ENCODE measurements around the gene CBX4. TPM values are rescaled to one million over a fixed set of nuclear protein-coding genes. Genes with fewer than 3 reads are reported as not detected.

CBX4 gene
- total and polyA plus RNA-seq, 10 donors = 12.3 to 48.0 (median 25.4) TPM

DNA sequence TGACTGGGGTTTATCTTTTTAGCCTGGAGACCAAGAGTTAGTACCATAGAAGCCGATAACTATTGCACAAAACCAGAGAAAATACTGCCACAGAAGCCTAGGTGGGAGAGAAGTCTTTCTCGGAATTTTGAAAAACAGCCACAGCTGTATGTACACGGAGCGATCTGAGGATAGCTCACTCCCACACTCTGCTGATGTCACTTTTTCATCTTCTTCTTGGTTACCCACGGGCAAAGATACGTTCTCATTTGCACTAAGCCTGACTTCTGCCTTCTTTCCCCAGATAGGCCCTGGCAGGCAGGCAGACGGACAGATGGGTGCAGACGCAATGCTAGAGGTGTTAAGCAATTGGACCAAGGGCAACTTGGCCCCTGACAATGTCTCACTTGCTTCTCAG is 9.1 kb upstream of the CBX4 start:
- H3K4me1 ChIP-seq = peaks cover 13 to 40% (median 39%) of the 10 kb centered on the region in 6 donors
- no peak overlapping the region for H3K4me3 ChIP-seq
- H3K36me3 ChIP-seq = no peaks in the 10 kb centered on the region
- TF ChIP-seq, protein P1, sequence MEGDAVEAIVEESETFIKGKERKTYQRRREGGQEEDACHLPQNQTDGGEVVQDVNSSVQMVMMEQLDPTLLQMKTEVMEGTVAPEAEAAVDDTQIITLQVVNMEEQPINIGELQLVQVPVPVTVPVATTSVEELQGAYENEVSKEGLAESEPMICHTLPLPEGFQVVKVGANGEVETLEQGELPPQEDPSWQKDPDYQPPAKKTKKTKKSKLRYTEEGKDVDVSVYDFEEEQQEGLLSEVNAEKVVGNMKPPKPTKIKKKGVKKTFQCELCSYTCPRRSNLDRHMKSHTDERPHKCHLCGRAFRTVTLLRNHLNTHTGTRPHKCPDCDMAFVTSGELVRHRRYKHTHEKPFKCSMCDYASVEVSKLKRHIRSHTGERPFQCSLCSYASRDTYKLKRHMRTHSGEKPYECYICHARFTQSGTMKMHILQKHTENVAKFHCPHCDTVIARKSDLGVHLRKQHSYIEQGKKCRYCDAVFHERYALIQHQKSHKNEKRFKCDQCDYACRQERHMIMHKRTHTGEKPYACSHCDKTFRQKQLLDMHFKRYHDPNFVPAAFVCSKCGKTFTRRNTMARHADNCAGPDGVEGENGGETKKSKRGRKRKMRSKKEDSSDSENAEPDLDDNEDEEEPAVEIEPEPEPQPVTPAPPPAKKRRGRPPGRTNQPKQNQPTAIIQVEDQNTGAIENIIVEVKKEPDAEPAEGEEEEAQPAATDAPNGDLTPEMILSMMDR (IDR thresholded peaks at IDR 0.05 in 8 of 11, conservative IDR thresholded peaks at IDR 0.05 in 3 of 11) = no peak
- TF ChIP-seq POLR2A (IDR thresholded peaks at IDR 0.05) = no peak
- TF ChIP-seq POLR2AphosphoS5 (IDR thresholded peaks at IDR 0.05) = no peak
- DNase-seq = no peak
- no peak overlapping the region for H3K27ac ChIP-seq
- 79 to 89% (median 85%) methylated on average over 8 of the region's 8 CpGs for WGBS, 5 donors
- H3K27me3 ChIP-seq (replicated peaks in 1 of 7) = peaks cover 0 to 59% (median 20%) of the 10 kb centered on the region in 7 donors
- H3K9me3 ChIP-seq = no peaks in the 10 kb centered on the region
- intact Hi-C loops (cut with DNase I; ENCODE audit: low total_unique reads) = loop anchor here (10.0 kb wide), 1 partner anchor 136 kb away; no protein-coding TSS in a partner anchor

DNA sequence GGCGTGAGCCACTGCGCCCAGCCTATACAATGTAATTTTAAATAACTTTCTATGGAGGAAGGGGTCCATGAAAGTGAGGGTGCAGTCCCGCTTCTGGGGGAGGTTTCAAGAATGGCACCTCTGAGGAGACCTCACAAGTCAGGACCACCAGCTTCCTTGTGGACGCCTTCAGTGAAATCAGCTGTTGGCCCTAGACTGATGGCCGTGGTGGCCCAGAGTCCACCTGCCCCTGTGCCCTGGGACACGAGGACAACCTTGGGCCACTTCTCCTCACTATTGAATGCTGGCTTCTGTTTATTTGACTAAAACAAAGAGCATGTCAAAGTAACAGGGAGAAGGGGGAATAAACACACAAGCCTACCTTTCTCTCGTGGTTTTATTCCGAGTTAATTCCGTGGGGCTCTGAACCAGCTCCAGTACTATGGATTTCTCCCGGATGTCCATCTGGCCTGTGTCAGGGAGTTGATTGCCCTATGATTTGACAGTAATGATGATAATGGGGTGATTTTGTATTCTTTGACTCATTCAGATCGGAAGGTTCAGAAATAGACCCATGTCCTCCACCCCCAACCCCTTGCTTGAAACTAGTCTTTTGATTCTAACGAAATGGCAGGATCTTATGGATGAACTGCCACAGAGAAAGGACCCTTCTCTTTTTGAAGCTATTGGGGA is 8.6 kb upstream of the CBX4 start:
- H3K27me3 ChIP-seq (replicated peaks in 1 of 7) = peaks cover 4 to 64% (median 25%) of the 10 kb centered on the region in 7 donors
- no peaks in the 10 kb centered on the region for H3K9me3 ChIP-seq
- TF ChIP-seq POLR2A (IDR thresholded peaks at IDR 0.05) (no peak), POLR2AphosphoS5 (IDR thresholded peaks at IDR 0.05) (no peak)
- TF ChIP-seq, protein P1 (IDR thresholded peaks at IDR 0.05 in 8 of 11, conservative IDR thresholded peaks at IDR 0.05 in 3 of 11) = no peak
- no peak for DNase-seq
- no peak overlapping the region for H3K4me3 ChIP-seq
- 82 to 94% (median 88%) methylated on average over 12 of the region's 12 CpGs for WGBS, 5 donors
- H3K36me3 ChIP-seq = no peaks in the 10 kb centered on the region
- H3K27ac ChIP-seq = no peak overlapping the region
- peaks cover 17 to 40% (median 39%) of the 10 kb centered on the region in 6 donors for H3K4me1 ChIP-seq
- intact Hi-C loops (cut with DNase I; ENCODE audit: low total_unique reads) = loop anchor here (10.0 kb wide), 1 partner anchor 137 kb away; no protein-coding TSS in a partner anchor

DNA sequence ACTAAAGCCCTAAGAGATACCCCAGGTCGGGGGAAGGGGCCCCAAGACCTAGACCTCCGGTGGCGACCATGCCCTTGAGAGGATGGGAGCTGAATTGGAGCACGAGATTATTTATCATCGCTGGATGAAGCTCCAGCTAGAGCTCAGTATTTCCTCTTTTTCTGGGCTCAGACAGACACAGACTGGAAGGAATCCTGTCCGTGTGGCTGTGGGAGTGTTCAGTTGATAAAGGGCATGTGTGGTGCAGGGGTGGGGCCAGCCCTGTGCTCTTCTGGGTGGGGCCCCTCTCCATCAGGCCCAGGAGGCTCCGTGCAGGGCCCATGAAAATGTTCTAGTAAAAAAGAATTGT is 6.3 kb upstream of the CBX4 start:
- peak overlapping the region in 5 of 8 donors; percentile 9 to 77 (median 57) for H3K27ac ChIP-seq
- H3K4me1 ChIP-seq = peaks cover 33 to 55% (median 54%) of the 10 kb centered on the region in 6 donors
- intact Hi-C loops (cut with DNase I; ENCODE audit: low total_unique reads) = loop anchor here (10.0 kb wide), 1 partner anchor 139 kb away; no protein-coding TSS in a partner anchor
- H3K4me3 ChIP-seq = no peak overlapping the region
- TF ChIP-seq POLR2AphosphoS5 (IDR thresholded peaks at IDR 0.05) (no peak), POLR2A (IDR thresholded peaks at IDR 0.05) (no peak)
- TF ChIP-seq, protein P1 (IDR thresholded peaks at IDR 0.05 in 8 of 11, conservative IDR thresholded peaks at IDR 0.05 in 3 of 11) = no peak
- H3K27me3 ChIP-seq (replicated peaks in 1 of 7) = peaks cover 14 to 86% (median 48%) of the 10 kb centered on the region in 7 donors
- no peaks in the 10 kb centered on the region for H3K9me3 ChIP-seq
- DNase-seq = no peak
- no peaks in the 10 kb centered on the region for H3K36me3 ChIP-seq
- 9 to 19% (median 11%) methylated on average over 7 of the region's 7 CpGs for WGBS, 5 donors

DNA sequence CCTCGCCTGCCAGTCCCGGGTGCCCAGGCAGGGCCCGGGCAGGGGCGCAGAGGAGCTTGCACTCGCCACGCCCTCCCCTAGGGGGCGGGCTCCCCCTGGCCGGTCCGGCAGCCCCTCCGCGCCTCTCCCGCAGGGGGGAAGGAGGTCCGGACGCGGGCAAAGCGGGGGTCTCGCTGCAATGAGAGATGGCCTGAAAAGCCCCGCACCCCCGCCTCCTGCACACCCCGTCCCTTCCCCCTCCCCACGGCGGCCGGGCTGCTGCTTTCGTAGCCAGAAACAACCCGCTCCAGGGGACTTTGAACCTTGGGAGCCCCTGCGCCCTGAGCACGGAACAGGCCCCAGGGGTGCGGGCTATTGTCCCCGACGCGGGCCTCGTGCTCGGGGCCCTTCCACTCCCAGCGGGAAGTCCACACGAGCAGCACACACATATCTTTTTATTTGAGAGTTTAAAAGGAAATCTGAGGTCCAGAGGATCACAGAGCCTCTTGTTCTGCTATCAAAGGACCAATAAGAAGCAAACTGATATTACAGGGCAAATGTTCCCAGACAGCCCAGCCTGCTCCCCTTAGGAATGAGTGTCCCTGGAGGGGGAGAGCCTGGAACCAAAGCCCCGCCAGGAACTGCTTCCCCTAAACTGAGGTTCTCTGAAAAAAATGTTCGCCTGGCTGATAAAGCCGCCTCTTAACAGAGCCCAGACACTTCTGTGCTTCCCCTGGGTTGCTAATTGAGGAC is 5.8 kb upstream of the CBX4 start:
- DNase-seq = peak; percentile 90
- Histone ChIP-seq H3K36me3 (no peaks in the 10 kb centered on the region), H3K27ac (peak overlapping the region in 5 of 8 donors; percentile 9 to 77 (median 57)), H3K4me1 (peaks cover 36 to 60% (median 59%) of the 10 kb centered on the region in 6 donors), H3K27me3 (replicated peaks in 1 of 7) (peaks cover 16 to 92% (median 53%) of the 10 kb centered on the region in 7 donors), H3K9me3 (peaks cover 0 to 4% (median 0%) of the 10 kb centered on the region in 8 donors), H3K4me3 (peak overlapping the region in 6 of 8 donors; percentile 31 to 96 (median 44))
- TF ChIP-seq, protein P1 (IDR thresholded peaks at IDR 0.05 in 8 of 11, conservative IDR thresholded peaks at IDR 0.05 in 3 of 11) = peak in 10 of 11 experiments; percentile 26 to 92 (median 86)
- TF ChIP-seq POLR2AphosphoS5 (IDR thresholded peaks at IDR 0.05) = peak in 1 of 3 donors; percentile 29
- no peak for TF ChIP-seq POLR2A (IDR thresholded peaks at IDR 0.05)
- intact Hi-C loops (cut with DNase I; ENCODE audit: low total_unique reads) = loop anchor here (5.0 to 10.0 kb wide), 2 partner anchors 43 to 140 kb away; no protein-coding TSS in a partner anchor
- 2 to 3% (median 3%) methylated on average over 27 to 38 of the region's 38 CpGs for WGBS, 5 donors
